HepG2 (cell line): ENCODE data around the gene KANK3. TPM values are rescaled to one million over a fixed set of nuclear protein-coding genes. Genes with fewer than 3 reads are reported as not detected.

Experiments used
- HMG20B ChIP-seq: conservative IDR thresholded peaks from 2 replicates; pipeline ENCODE4 v1.6.1; 2016; ENCODE audit warnings: missing genetic modification reagents, missing compliant biosample characterization
- IRF2 ChIP-seq: IDR thresholded peaks from 2 replicates; pipeline ENCODE4 v1.6.1; 2018; ENCODE audit warnings: missing genetic modification reagents, missing compliant biosample characterization
- KDM5B ChIP-seq: sonication (generic); formaldehyde crosslinking; IDR thresholded peaks from 2 replicates; pipeline ENCODE4 v1.4.0; 2020; ENCODE audit warnings: missing genetic modification reagents, mild to moderate bottlenecking, borderline replicate concordance
- MIER2 ChIP-seq: IDR thresholded peaks from 2 replicates; pipeline ENCODE4 v1.6.1; 2016; ENCODE audit warnings: missing biosample characterization, missing genetic modification reagents
- SATB2 ChIP-seq: sonication (generic); formaldehyde crosslinking; IDR thresholded peaks from 2 replicates; pipeline ENCODE4 v1.5.0; 2020; ENCODE audit warnings: missing genetic modification reagents
- TBP ChIP-seq: sonication (generic); formaldehyde crosslinking; IDR thresholded peaks from 2 replicates; pipeline ENCODE4 v1.5.0; 2020; ENCODE audit warnings: missing genetic modification reagents
- TFAP4 ChIP-seq: sonication (generic); IDR thresholded peaks from 2 replicates; pipeline ENCODE4 v1.6.1; 2016; ENCODE audit warnings: low read depth, borderline replicate concordance
- ZBTB49 ChIP-seq: sonication (generic); formaldehyde crosslinking; IDR thresholded peaks from 2 replicates; pipeline ENCODE4 v1.4.0; 2020; ENCODE audit warnings: missing genetic modification reagents, borderline replicate concordance
- ZEB1 ChIP-seq: IDR thresholded peaks from 2 replicates; pipeline ENCODE4 v1.6.1; 2012; ENCODE audit warnings: mild to moderate bottlenecking, low read depth, inconsistent platforms; ENCODE audit not compliant: insufficient replicate concordance
- ZFP62 ChIP-seq: sonication (generic); formaldehyde crosslinking; IDR thresholded peaks from 2 replicates; pipeline ENCODE4 v1.4.0; 2020; ENCODE audit warnings: missing genetic modification reagents
- ZNF17 ChIP-seq: sonication (generic); formaldehyde crosslinking; IDR thresholded peaks from 2 replicates; pipeline ENCODE4 v1.5.0; 2020; ENCODE audit warnings: mild to moderate bottlenecking, missing genetic modification reagents
- ZNF674 ChIP-seq: sonication (generic); formaldehyde crosslinking; IDR thresholded peaks from 2 replicates; pipeline ENCODE4 v1.5.0; 2020; ENCODE audit warnings: low read depth, mild to moderate bottlenecking, missing genetic modification reagents
- polyA plus RNA-seq, 8 experiments: library from polyadenylated mRNA; depleted of rRNA in 3 of 8; stranded (reverse) in 7 of 8; unstranded in 1 of 8; fragments of >200 nt; fragmentation: Illumina TruSeq in 4 of 8; extraction: Trizol in 4 of 8; gene quantifications; 2 replicates each; pipeline versions ENCODE4 v1.2.1 to v1.2.3, GENCODE V29; 2011 to 2016; ENCODE audit warnings: low read depth in 4 of 8, missing spikeins in 1 of 8, mixed read lengths in 1 of 8; ENCODE audit not compliant: insufficient read depth in 1 of 8
- total RNA-seq, 5 experiments: library from RNA; depleted of rRNA; stranded (reverse); fragments of >200 nt; fragmentation: Illumina TruSeq; extraction: Trizol; gene quantifications; 2 replicates each; pipeline ENCODE4 v1.2.3, GENCODE V29; 2016; ENCODE audit warnings: low read depth in 1 of 5
- TF ChIP-seq, protein P1 (sequence below), 2 experiments: sonication (generic) in 1 of 2; formaldehyde crosslinking in 1 of 2; IDR thresholded peaks; 2 replicates each; pipeline versions ENCODE4 v1.6.1 to v1.9.0; 2014 to 2022; ENCODE audit warnings: antibody characterized with exemption in 1 of 2, borderline replicate concordance in 1 of 2, inconsistent platforms in 1 of 2, low read depth in 1 of 2, missing genetic modification reagents in 1 of 2
- TF ChIP-seq, protein P2 (sequence below): sonication (generic); formaldehyde crosslinking; IDR thresholded peaks from 2 replicates; pipeline ENCODE4 v1.9.0; 2021; ENCODE audit warnings: missing genetic modification reagents, borderline replicate concordance
- TF ChIP-seq, protein P3 (sequence below): IDR thresholded peaks from 2 replicates; pipeline ENCODE4 v1.6.1; 2016; ENCODE audit warnings: missing genetic modification reagents, missing compliant biosample characterization

KANK3 gene
- total and polyA plus RNA-seq, 2 of the 13 experiments (the other 11 are each of a cell fraction or from before 2014, with no cell fraction given), result 0.15 to 0.20 TPM

- TF ChIP-seq ZBTB49 (no peak), TFAP4 (peak; percentile 86; the same call in 1 of the 2 replicates), TBP (CRISPR knock-in tag) (no peak), SATB2 (no peak), HMG20B (CRISPR knock-in tag) (no peak), ZFP62 (CRISPR knock-in tag) (no peak), MIER2 (no peak), IRF2 (CRISPR knock-in tag) (no peak; the same call in 1 of the 2 replicates), ZNF674 (CRISPR knock-in tag) (no peak), ZNF17 (CRISPR knock-in tag) (no peak), ZEB1 (no peak), KDM5B (peak; percentile 51; the same call in 1 of the 2 replicates)
- TF ChIP-seq, protein P1, sequence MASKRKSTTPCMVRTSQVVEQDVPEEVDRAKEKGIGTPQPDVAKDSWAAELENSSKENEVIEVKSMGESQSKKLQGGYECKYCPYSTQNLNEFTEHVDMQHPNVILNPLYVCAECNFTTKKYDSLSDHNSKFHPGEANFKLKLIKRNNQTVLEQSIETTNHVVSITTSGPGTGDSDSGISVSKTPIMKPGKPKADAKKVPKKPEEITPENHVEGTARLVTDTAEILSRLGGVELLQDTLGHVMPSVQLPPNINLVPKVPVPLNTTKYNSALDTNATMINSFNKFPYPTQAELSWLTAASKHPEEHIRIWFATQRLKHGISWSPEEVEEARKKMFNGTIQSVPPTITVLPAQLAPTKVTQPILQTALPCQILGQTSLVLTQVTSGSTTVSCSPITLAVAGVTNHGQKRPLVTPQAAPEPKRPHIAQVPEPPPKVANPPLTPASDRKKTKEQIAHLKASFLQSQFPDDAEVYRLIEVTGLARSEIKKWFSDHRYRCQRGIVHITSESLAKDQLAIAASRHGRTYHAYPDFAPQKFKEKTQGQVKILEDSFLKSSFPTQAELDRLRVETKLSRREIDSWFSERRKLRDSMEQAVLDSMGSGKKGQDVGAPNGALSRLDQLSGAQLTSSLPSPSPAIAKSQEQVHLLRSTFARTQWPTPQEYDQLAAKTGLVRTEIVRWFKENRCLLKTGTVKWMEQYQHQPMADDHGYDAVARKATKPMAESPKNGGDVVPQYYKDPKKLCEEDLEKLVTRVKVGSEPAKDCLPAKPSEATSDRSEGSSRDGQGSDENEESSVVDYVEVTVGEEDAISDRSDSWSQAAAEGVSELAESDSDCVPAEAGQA (IDR thresholded peaks at IDR 0.05; ENCODE audit: low read depth), result 0 out of 2 replicates have a peak, but pooled peaks have one; percentile 27
- TF ChIP-seq, protein P1 (CRISPR knock-in tag; IDR thresholded peaks at IDR 0.05; ENCODE audit: borderline replicate concordance), result no peak
- TF ChIP-seq, protein P2, sequence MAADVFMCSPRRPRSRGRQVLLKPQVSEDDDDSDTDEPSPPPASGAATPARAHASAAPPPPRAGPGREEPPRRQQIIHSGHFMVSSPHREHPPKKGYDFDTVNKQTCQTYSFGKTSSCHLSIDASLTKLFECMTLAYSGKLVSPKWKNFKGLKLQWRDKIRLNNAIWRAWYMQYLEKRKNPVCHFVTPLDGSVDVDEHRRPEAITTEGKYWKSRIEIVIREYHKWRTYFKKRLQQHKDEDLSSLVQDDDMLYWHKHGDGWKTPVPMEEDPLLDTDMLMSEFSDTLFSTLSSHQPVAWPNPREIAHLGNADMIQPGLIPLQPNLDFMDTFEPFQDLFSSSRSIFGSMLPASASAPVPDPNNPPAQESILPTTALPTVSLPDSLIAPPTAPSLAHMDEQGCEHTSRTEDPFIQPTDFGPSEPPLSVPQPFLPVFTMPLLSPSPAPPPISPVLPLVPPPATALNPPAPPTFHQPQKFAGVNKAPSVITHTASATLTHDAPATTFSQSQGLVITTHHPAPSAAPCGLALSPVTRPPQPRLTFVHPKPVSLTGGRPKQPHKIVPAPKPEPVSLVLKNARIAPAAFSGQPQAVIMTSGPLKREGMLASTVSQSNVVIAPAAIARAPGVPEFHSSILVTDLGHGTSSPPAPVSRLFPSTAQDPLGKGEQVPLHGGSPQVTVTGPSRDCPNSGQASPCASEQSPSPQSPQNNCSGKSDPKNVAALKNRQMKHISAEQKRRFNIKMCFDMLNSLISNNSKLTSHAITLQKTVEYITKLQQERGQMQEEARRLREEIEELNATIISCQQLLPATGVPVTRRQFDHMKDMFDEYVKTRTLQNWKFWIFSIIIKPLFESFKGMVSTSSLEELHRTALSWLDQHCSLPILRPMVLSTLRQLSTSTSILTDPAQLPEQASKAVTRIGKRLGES (CRISPR knock-in tag), result no peak
- TF ChIP-seq, protein P3, sequence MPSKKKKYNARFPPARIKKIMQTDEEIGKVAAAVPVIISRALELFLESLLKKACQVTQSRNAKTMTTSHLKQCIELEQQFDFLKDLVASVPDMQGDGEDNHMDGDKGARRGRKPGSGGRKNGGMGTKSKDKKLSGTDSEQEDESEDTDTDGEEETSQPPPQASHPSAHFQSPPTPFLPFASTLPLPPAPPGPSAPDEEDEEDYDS, result peak; percentile 96
Measured at GRCh38 chr19:8363803-8364771, 21.0 kb upstream of the KANK3 start, which contains the start of gene ANGPTL4 (continued).
